GM21423 (cell line): ENCODE measurements around the gene RAET1E.
"Not testable (repeated sequence)": the region's sequence is repeated elsewhere in the genome, so short reads cannot be mapped to it uniquely, and the experiment has no call there.

Experiments
- ATAC-seq: cut with Tn5 transposase; IDR thresholded peaks from one replicate; pipeline ENCODE4 v1.9.1; 2021; ENCODE audit warnings: mild to moderate bottlenecking, moderate library complexity; ENCODE audit not compliant: unreplicated experiment

RAET1E gene, protein sequence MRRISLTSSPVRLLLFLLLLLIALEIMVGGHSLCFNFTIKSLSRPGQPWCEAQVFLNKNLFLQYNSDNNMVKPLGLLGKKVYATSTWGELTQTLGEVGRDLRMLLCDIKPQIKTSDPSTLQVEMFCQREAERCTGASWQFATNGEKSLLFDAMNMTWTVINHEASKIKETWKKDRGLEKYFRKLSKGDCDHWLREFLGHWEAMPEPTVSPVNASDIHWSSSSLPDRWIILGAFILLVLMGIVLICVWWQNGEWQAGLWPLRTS

DNA sequence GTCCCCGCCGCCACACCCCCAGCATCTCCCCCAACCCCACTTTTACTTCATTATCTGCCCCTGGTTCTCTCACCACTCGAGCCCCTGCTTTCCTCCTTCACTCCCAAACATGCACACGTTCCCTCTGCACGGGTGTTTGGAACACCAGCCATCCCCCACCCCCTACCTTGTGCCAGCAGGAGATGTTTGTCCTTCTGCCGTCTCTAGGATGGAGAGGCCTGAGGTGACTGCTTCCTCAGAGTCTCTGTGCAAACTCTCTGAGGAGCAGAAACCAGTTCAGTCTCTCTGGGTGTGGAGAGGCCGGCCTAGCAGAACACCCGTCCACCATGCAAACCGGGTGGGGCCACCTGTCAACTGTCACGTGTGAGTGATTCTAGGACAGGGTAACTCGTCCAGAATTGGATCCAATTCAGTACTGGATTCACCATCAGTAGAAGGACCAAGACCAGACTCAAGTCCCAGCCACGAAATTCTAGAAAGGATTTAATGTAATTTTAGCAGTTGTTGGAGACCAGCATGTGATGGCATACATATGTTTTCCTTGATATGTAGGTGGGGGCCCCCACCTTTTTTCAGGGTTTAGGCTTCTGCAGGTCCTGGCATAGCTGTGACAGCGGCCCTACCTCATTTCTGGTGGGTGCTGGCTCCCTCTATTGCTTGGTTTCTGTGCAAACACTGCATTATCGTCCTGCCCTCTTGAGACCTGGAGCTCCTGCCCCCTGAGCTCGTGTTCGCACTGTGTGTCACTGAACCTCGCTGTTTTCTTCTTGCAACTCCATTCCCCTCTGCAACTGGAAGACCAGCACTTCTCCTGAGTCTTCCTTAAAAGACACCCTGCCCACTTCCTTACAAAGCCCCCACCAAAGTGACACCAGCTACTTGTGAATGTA, at the start of gene RAET1E:
Gene RAET1E, minus strand, starts transcription at position 259 of the 890 bp plus-strand sequence. CDS start 7,212 bp downstream, outside the sequence.
- ATAC-seq, result no peak

DNA sequence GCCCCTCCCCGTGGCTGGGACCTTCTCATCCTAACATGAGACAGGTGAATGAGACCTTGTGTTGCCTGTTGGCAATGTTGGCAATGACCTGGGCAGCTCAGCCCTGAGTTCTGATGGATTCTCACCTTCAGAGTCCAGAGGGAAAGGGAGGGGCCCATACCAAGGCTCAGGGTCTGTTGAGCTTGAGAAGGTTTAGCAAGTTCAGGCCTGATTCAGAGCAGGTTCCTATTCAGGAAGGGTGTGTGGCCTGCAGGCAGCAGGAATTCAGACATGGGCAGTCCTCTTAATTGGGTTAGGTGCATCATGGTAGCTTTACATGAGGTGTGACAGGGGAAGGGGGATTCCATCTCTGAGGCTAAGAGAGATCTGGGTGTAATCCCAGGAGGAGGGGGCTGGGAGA, 49.6 kb upstream of the RAET1E start:
- not testable (repeated sequence) for ATAC-seq

DNA sequence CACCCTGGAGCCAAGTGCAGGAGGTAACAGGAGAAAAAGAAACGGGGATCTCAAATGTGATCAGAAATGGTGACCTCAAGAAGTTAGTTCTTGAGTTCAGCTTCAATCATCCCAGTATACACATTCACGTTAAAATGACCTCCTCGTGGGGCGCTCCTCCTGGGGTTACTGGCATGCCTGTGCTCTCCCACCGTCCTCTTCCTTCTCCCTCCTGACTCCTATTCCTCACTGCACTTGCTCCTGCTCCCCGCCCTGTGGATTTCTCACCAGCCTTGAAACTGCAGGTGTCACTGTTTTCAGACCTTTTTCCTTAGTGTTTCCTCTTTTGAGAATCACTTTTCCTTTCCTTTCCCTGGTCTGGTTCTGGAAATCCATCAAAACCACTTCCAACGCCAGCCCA, 48.7 kb upstream of the RAET1E start:
- ATAC-seq, result not testable (repeated sequence)

DNA sequence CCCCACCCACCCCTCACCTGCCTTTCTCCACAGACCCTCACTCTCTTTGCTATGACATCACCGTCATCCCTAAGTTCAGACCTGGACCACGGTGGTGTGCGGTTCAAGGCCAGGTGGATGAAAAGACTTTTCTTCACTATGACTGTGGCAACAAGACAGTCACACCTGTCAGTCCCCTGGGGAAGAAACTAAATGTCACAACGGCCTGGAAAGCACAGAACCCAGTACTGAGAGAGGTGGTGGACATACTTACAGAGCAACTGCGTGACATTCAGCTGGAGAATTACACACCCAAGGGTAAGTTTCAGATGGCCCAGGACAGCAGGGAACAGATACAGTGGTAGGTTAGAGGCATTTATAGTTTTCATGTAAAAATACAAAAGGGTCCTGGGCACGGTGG, 47.4 kb upstream of the RAET1E start:
- not testable (repeated sequence) for ATAC-seq

DNA sequence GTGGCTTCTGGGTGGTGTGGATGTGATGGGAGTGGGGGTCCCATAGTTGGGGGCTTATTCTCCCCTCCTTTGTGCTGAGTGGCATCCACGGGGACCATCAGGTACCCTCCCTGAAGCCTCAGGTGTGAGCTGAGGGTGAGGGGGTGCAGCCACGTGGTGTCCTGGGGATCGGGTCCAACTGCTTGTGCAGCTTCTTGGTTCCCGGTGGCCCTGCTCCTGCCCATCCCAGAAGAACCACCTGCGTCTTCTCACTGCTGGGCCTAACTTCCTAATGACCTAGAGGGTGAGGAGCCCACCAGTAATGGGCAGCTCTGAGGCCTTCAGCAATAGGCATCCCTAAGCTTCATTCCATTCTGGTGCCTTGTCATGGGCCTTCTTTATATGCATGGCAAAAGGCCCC, 45.4 kb upstream of the RAET1E start:
- not testable (repeated sequence) for ATAC-seq

DNA sequence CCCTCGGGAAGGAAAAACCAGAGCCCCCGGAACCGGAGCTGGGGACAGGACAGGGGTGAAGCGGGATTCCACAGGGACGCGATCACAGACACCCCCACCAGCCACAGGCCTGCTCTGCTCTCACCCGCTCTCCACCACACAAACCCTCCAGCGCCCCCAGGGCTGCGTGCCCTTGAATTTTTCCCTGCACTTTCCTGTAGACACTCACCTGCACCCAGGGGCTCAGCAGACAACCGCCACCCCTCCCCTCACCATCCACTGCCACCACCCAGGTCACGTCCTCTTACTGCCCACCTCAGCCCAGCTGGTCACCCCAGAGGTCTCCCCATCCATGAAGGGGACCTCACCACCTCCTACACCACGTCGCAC, 44.5 kb upstream of the RAET1E start:
- no peak for ATAC-seq

DNA sequence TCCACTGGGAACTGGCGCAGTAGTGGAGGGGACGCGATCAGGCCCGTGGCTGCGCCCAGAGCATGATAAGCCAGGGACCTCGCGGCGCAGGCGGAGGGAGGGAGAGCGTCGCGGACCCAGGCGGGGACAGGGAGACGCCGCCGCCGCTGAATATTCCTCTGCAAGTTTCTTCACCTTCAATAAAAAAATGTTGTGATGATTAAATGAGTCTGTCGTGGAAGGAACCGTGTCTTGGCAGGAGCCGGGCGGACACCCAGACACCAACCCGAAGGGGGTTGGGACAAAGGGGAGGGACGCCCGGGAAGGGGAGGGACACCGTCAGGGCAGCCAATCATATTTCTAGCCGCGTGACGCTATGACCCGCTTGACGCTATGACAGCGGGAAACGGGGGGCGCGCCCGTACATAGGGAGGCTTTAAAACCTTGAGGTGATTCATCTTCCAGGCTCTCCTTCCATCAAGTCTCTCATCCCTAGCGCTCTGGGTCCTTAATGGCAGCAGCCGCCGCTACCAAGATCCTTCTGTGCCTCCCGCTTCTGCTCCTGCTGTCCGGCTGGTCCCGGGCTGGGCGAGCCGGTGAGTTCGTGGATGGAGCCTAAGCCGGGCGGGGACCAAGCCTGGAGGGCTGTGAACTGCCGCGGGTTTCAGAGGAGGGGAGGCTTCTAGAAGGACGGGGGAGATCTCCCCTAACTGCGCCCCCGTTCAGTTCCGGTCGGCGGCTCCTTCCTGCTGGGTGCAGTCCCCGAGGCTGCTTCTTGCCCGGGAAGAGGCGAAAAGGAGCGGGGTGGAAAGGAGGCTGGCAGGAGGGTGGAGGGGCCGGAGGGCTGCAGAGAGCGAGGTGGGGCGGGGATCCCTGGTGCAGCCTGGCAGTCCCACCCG, 43.9 kb upstream of the RAET1E start, which contains the start of gene ULBP2:
Gene ULBP2, plus strand, starts transcription at position 432 of the 878 bp plus-strand sequence. Its CDS starts 59 bp downstream, at position 491.
- ATAC-seq, result no peak

DNA sequence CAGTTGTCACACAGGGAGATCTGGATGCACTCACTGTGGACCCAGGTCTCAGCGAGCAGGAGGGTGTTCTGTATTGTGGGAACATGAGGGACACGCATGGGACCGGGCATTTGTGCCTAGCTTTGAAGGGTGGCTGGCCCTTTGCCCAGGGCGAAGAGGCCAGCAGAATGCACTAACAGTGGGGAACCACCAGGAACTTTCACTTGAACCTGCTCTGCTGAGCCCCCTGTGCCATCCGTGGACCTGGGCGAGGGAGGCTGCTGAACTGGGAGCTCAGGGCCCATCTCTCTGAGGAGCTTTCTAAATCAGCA, 42.7 kb upstream of the RAET1E start:
- ATAC-seq, result no peak

DNA sequence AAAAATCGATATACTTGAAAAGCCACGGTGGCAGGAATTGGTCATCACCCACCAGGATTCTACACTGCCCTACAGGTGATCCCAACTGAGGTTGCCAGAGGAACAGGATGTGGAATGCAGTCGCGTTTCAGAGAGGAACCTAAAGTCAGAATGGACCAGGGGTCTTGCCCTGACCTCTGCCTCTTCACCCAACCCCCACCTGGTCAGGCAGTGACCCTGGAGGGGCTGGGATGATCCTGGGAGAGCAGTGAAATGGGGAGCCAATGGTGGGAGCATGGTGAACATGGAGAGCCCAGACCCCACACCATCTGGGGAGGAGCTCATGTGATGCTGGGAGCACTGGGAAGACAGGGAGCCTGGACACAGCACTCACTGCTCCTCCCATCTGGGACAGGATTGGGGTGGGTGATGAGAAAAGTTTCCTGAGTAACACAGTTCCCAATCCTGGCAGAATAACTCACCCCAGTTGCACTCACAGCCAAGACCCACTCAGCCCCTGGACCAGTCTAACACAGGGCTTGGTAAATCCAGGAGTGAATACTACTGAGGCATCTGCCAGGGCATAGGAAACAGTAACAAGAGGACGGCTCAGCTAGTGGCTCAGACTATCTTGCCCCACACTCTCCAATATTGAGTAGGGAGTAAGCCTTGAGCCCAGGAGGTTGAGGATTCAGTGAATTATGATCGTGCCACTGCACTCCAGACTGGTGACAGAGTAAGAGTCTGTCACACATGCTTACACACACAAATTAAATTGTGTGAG, 42.2 kb upstream of the RAET1E start:
- ATAC-seq, result no peak

DNA sequence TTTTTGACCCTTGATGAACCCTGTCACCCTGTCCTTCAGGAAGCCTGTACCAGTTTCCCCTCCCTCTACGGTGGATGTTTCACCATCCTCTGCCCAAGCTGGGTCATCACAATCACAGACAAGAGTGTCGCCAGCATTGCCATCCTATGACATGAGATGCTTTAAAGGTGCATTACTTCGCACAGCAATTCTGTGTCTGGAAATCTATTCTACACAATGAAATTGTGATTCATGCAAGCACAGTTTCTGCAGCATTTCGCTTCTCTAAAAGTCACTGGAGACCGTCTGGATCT, 41.4 kb upstream of the RAET1E start:
- ATAC-seq, result no peak

DNA sequence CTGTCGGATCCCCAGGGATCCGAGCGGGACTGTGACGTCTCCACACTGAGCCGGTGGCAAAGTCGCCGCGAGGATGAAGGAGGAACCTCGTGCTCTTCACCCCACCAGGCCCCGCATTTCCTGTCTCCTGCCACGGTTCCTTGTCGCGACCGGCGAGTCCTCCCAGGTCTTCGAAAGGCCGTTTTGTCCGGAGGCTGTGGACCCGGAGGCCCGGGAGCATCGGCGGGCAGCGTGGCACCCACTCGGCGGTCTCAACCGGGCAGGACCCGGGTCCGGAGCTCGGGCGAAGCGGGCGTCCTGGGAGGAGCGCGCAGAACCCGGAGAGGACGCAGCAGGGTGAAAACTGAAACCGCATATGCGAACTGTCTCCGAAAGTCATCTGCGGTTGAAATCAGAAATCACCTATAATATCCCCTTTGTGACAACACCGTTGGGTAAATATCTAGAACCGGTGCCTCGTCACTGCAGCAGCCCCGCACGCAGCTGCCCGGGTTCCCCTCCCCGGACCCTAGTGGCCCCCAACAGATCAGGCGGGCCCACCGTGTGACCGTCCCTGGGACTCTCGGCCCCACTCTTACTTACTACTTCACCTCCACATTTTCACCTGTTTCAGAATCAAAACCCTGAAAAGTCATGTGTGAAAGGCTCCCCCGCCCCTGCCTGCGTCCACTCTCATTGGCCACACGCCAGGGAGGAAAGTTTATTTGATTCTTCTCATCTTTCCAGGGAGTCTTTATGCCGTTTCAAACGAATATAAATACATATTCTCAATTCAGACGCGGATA, 40.9 kb upstream of the RAET1E start:
- peak; percentile 80 for ATAC-seq

DNA sequence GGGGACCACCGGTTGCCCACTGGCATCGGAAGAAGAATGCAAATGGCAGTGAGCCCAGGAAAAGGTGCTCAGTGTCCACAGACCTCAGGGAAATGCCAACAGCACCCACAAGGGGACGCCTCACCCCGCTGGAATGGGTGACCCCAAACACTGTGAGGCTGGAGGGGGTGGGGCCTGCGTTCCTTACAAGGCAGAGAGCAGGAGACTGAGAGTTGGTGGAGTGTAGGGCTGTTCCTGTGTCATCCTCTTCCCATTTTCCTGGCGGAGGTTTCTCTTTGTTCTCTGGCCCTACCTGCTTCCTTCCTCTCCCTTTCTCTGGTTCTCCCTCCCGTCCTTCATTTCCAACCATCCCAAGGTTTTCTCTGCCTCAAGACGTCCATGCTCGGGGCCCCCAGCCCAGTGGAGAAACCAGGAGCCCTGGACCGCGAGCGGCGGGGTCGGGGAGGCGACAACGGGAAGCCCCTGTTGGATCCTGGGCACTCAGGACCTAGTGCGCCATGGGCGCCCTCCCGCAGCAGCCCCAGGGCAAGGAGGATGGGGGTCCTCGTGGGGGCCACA, 40.2 kb upstream of the RAET1E start:
- not testable (repeated sequence) for ATAC-seq

DNA sequence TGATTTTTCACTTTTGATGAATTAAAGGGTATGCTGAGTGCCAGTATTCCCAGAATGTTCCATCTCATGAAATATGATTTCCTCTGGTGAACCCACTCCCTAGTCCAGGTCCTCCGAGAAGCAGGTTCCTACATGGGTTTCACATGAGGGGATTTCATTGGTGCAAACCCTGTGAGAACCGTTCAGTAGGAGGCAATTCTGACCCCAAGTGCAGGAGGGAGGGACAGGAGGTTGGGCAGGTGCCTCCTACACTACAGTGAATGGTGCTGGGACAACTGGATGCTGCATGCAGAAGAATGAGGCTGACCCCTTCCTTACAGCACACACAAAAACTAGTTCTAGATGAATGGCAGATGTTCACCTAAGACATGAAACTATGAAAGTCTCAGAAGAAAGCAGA, 38.8 kb upstream of the RAET1E start:
- ATAC-seq, result no peak

DNA sequence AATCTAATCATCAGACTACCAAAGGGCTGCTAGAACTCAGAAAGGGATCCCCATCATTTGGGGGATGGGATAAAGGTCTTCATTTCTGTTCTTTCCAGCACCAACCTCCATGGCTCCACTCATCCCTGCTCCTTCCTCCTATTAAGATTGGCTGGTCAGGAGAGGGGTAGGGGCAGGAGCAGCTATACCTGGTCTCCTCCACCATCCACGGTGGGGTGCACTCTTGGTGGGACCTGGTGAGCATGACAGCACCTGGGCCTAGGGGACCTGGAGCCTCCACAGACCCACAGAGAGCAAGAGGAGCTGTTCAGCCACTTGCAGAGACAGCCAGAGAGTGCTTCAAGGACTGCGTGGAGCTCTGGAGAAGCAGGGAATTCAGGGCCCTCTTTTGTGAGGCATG, 37.8 kb upstream of the RAET1E start:
- no peak for ATAC-seq

DNA sequence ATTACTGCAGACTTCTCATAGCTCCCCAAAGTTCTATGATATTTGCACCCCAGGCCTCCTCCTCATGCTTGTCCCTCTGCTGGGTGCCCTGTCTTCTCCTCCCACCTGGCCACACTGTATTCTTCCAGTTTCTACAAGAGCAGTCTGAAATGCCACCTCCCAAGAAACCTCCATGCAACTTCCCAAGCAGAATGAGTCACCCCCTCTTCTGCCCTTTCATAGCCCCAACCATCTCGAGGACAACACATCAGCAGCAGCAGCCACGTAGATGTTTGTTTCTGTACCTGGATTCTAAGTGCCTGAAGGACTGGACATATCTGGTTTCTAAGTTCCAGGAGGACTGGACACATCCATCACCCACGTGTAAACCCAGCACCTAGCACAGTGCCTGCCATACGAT, 37.3 kb upstream of the RAET1E start:
- ATAC-seq, result no peak

DNA sequence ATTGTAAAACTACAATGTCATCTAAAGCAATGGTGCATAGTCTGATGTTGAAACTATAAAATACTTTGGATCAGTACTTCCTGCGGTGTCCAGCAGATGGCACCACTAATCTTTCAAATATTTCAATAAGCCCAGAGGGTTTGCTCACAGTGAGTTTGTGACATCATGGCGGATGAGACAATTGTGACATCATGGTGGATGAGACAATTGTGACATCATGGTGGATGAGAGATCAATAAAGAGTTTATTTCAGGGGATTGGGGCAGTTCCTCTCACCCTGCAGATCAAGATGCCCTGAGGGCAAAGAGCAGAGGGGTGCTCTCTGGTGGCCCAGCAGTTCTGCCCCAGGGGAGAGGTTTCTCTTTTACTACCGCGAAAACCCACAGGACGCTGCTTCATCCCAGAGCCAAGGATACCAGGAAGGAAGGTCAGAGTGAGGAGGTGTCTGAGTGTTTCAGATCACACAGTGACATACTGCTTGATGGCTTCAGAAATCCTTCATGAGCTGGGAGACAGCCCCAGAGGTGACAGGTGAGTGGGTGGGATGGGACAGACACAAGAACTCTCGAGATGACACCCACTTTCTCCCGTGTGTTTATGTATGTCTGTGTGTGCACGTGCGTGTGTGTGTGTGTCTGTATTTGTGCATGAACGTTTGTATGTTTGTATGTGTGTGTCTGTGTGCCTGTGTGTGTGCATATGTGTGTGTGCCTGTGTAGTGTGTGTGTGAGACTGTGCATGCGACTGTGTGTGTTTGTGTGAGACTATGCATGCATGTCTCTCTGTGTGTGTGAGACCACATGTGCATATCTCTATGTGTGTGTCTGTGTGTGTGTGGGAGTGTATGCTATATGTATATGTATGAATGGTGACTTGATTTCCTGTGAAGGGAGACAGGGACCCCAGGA, 36.6 kb upstream of the RAET1E start:
- no peak for ATAC-seq

DNA sequence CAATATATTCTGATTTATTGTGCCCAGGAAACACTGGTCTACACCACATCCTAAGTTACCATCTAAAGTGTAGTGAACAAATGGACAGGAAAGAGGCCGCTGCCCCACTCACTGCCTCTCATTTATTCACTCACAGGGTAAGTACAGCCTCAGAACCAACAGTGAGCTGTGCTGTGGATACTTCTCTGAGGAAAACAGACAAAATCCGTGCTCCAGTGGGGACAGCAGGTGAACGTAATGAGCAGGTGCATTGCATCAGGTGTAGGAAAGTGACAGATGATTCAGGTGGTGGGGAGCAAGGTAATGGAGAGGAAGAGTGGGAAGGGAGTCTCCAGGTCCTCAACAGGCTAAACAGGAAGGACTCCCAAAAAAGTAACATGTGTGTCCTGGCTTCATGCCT, 35.5 kb upstream of the RAET1E start:
- no peak for ATAC-seq

DNA sequence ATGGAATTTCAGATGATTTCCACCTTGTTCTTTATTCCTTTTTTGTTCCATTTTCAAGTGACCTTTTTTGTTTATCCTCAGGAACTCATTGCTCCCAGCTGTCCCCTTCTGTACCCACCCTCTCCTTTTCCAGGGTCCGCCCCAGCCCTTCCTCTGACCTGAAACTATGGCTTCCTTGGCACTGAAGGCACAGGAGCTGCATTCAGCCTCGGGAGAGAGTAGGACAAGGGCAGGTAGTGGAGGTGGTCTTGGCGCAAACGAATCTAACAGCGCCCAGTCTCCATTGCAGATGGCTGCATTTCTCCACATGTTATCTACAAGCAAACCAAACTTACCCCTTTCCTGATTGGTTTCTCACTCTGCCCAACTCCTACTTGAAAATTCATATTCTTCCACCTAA, 35.1 kb upstream of the RAET1E start:
- ATAC-seq, result no peak

DNA sequence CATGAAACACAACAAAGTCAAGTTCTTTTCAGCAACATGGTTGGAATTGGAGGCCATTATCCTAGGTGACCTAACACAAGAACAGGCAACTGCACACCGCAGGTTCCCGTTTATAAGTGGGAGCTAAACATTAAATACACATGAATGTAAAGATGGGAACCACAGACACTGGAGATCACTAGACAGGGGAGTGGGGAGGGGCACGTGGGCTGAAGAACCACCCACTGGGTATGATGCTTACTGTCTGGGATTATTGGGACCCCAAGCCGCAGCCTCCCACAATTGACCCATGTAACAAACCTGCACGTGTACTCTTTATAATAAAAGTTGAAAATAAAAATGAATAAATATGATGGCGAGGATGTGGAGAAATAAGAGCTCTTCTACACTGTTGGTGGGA, 33.6 kb upstream of the RAET1E start:
- no peak for ATAC-seq
